DMS153 treated with DMSO at 0.1 percent for 48 hours (cell line): Measurements from ENCODE around the gene SLAMF7.
"Not testable (repeated sequence)": the region's sequence is repeated elsewhere in the genome, so short reads cannot be mapped to it uniquely, and the experiment has no call there.

Source experiments
- DNase-seq: peaks from one replicate; lab custom pipeline; 2025; ENCODE audit not compliant: unreplicated experiment; lab: John Stamatoyannopoulos, UW

SLAMF7 gene

GRCh38 chr1:160739098-160739511, at the start of gene SLAMF7:
Gene SLAMF7 (plus strand): TSS chr1:160739247. CDS start chr1:160739302, 55 bp downstream.
- DNase-seq = no peak

- not testable (repeated sequence) for DNase-seq
Observed at GRCh38 chr1:160692390-160692789, 46.7 kb upstream of the SLAMF7 start.

- DNase-seq = no peak
Observed at GRCh38 chr1:160702100-160702499, 36.9 kb upstream of the SLAMF7 start.

GRCh38 chr1:160704250-160704649, 34.8 kb upstream of the SLAMF7 start:
- no peak for DNase-seq

- peak; percentile 12 for DNase-seq
Observed at GRCh38 chr1:160705212-160705621, 33.8 kb upstream of the SLAMF7 start.

- DNase-seq = no peak
Observed at GRCh38 chr1:160705742-160706141, 33.3 kb upstream of the SLAMF7 start.

GRCh38 chr1:160706526-160707235, 32.4 kb upstream of the SLAMF7 start:
- DNase-seq = no peak

- DNase-seq = no peak
Observed at GRCh38 chr1:160707236-160708064, 31.6 kb upstream of the SLAMF7 start.

DNA sequence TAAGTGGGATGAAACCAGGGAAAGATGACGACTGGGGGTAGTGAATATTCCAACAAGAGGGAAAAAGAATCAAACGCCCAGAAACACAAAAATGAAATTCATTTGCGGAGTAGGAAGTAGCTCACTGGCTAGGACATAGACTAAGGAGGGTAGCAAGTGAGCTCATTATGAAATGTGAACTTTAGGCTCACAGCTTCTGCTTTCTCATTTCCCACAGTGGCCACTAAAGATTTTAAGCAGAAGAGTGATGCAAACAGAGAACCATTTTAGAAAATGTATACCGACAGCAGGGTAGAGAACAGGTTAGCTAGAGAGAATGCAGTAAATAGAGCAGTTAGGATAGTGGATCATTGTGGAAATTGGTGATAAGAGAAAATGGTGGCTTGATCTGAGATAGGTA, 30.9 kb upstream of the SLAMF7 start:
- DNase-seq = no peak

GRCh38 chr1:160708801-160709200, 30.2 kb upstream of the SLAMF7 start:
- DNase-seq = no peak

GRCh38 chr1:160709715-160710114, 29.3 kb upstream of the SLAMF7 start:
- DNase-seq = no peak

GRCh38 chr1:160710517-160711252, 28.4 kb upstream of the SLAMF7 start:
- DNase-seq = no peak

- DNase-seq = no peak
Observed at GRCh38 chr1:160711276-160711601, 27.8 kb upstream of the SLAMF7 start.

DNA sequence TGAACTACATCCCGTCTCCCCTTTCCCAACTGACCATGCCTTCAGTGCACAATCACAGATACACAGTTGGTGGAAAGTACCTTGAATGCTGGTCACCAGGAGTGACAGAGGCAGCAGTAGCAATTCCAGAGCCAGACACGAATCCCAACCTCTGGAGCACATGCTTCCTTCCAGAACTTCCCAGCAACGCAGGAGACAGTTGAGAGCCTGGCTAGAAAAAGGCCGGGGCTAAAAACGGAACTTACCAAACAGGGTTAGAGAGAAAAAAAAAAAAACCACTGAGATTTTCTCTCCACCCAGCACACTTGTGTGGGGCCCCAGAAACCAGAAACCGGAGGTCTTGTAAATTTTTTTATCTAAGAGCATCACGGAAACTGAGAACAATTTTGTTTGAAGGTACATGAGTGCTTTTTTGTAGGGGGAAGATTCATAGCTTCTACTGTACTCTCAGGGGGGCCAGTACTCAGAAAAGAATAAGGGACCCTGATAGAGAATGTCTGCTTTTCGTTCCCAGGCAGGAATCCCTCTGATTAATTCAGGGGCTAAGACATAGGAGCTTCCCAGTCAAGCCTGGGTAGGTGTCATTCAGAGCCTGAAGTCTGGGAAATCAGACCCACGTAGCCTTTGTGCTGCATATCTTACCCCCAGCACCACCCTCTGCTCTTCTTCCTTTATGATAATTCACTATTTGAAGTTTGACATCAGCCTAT, 27.3 kb upstream of the SLAMF7 start, which contains the start of gene CD48:
Gene CD48, minus strand, starts transcription at position 221 of the 710 bp plus-strand sequence. Its CDS starts 59 bp downstream, at position 162.
- DNase-seq = no peak

DNA sequence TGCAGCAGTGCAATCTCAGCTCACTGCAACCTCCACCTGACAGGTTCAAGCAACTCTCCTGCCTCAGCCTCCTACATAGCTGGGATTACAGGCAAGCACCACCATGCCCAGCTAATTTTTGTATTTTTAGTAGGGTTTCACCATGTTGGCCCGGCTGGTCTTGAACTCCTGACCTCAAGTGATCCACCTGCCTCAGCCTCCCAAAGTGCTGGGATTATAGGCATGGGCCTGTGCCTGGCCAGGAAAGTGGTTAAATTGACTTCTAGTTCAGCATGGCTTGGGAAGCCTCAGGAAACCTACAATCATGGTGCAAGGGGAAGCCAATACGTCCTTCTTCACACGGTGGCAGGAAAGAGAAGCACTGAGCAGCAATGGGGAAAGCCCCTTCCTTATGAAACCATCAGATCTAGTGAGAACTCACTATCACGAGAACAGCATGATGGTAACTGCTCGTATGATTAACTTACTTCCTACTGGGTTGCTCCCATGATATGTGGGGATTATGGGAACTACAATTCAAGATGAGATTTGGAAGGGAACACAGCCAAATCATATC, 26.4 kb upstream of the SLAMF7 start:
- DNase-seq = not testable (repeated sequence)

DNA sequence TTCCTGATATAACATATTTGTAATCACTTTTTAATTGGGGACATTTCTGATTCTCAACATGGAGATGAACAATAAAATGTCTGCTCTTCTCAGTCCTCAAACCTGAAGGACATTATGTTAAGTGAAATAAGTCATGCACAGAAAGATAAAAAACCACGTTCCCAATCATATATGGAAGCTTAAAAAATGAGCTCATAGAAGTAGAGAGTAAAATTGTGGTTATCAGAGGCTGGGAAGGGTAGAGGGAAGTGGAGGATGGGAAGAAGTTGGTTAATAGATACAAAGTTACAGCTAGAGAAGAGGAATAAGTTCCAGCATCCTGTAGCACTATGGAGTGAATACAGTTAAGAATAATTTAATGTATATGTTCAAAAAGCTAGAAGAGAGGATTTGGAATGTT, 25.9 kb upstream of the SLAMF7 start:
- no peak for DNase-seq

DNA sequence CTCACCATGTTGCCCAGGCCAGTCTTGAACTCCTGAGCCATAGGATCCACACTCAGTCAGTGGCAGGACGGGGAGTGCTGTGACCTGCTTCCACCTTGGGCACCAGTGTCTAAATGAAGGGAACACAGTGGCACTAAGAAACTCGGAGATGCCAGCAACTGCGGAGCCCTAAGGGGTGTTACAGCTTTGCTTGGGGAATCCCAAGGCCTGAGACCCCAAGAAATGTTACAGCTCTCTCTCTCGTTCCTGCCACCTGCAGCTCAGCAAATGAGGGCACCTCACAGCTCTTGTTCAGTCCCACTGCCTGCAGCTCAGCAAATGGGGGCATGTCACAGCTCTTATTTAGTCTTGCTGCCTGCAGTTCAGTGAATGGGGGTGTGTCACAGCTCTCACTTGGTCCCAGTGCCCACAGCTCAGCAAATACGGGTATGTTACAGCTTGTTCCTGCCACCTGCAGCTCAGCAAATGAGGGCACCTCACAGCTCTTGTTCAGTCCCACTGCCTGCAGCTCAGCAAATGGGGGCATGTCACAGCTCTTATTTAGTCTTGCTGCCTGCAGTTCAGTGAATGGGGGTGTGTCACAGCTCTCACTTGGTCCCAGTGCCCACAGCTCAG, 24.9 kb upstream of the SLAMF7 start:
- not testable (repeated sequence) for DNase-seq

DNA sequence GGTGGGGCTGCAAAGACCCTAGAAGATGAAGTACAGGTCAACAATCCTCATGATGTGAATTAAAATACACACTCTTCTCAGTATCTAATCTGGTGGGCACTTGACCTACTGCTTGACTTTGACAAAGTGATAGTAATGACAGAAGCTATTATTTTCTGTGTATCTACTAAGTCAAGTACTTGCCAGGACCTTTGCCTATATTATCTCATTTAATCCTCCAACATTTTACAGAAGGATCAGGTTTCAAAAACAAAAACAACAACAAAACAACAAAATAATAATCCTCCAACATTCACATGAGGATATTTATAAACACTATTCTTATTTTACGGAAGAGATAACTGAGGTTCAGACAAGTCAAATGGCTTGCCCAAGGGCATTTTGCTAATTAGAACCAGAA, 23.0 kb upstream of the SLAMF7 start:
- DNase-seq = no peak

DNA sequence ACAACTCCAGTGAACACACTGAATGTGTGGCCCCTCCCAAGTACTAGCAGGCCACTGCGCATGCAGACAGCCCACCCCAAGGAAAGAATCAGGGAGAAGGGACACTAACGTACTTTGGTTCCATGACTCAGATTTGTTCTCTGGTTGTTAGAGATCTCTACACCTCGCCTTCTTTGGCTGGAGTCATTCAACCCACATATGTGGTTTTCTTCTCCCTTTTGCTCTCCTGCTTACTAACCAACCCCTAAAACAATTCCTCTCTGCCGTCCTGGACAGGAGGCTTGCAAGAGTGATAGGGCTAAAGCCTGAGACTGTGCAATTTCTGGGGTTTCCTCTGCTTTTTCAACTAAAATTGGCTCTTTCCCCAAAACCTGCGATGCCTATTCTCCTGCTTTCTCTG, 21.7 kb upstream of the SLAMF7 start:
- DNase-seq = no peak

- DNase-seq = no peak
Observed at GRCh38 chr1:160718210-160718609, 20.8 kb upstream of the SLAMF7 start.
